Stomach (tissue), 4 donors: ENCODE data around the gene PACSIN3.

ENCODE experiments used
- EP300 ChIP-seq: sonication (generic); formaldehyde crosslinking; IDR thresholded peaks from one replicate; pipeline ENCODE4 v1.6.1; 2017; ENCODE audit warnings: antibody characterized with exemption
- POLR2AphosphoS5 ChIP-seq, 3 donors: sonication (generic); formaldehyde crosslinking; IDR thresholded peaks; one replicate each; pipeline ENCODE4 v1.6.1; 2016; ENCODE audit warnings: antibody characterized with exemption in 3 of 3
- TF ChIP-seq, protein P1 (sequence below), 7 experiments: fragments of 450-650 bp in 4 of 7; fragments of 200-600 bp in 3 of 7; sonication (generic) in 3 of 7; IDR thresholded peaks; one replicate each; pipeline ENCODE4 v1.5.1; 2016 to 2019; ENCODE audit warnings: antibody characterized with exemption in 7 of 7, control low read depth in 2 of 7, mild to moderate bottlenecking in 1 of 7

DNA sequence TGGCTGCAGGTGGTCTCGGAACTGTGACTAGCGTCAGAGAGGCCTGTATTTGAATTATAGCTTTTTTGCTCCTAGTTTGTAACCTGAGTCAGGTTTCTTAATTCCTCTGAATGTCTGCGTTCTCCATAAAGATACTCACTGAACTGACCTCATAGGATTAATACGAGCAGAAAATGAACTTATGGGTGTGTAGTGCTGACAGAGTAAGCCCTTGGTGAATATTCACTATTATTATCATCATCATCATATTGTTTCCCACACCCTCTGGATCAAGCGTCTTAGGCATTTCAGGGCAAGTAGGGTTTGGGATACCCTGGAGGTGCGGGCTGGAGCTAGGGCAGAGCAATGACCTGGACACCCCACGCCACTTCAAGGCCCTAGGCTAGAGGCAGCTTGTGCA is 38.6 kb downstream of the PACSIN3 start:
- TF ChIP-seq, protein P1, sequence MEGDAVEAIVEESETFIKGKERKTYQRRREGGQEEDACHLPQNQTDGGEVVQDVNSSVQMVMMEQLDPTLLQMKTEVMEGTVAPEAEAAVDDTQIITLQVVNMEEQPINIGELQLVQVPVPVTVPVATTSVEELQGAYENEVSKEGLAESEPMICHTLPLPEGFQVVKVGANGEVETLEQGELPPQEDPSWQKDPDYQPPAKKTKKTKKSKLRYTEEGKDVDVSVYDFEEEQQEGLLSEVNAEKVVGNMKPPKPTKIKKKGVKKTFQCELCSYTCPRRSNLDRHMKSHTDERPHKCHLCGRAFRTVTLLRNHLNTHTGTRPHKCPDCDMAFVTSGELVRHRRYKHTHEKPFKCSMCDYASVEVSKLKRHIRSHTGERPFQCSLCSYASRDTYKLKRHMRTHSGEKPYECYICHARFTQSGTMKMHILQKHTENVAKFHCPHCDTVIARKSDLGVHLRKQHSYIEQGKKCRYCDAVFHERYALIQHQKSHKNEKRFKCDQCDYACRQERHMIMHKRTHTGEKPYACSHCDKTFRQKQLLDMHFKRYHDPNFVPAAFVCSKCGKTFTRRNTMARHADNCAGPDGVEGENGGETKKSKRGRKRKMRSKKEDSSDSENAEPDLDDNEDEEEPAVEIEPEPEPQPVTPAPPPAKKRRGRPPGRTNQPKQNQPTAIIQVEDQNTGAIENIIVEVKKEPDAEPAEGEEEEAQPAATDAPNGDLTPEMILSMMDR (IDR thresholded peaks at IDR 0.05), result no peak
- TF ChIP-seq POLR2AphosphoS5 (IDR thresholded peaks at IDR 0.05) (no peak), EP300 (no peak)
